Cortex of kidney (tissue), 1 donor: ENCODE results near the gene GPX3.

Source experiments
- DNase-seq: peaks from one replicate; lab custom pipeline; 2025; lab: John Stamatoyannopoulos, UW

GPX3 gene

GRCh38 chr5:151058301-151058700, 37.9 kb downstream of the GPX3 start:
- DNase-seq: no peak

GRCh38 chr5:151058891-151059489, 38.6 kb downstream of the GPX3 start:
- no peak for DNase-seq

DNA sequence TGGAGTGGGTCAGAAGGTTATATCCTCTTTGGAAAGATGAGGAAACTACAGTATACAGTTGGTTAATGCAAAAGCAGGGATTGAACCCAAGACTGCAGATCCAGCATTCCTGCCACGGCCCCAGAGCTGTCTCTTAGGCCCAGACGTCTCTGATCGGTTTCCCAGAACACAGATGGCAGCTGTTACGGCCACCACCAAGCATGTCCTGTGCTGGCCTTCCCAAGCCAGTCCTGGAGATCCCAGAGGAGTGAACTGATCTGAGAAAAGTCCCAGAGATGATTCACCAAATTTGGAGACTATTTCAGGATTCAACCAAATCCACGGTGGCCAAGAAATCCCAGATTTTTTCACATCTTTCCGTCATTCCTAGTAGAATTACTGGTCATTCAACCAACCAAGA, 40.4 kb downstream of the GPX3 start:
- no peak for DNase-seq

DNA sequence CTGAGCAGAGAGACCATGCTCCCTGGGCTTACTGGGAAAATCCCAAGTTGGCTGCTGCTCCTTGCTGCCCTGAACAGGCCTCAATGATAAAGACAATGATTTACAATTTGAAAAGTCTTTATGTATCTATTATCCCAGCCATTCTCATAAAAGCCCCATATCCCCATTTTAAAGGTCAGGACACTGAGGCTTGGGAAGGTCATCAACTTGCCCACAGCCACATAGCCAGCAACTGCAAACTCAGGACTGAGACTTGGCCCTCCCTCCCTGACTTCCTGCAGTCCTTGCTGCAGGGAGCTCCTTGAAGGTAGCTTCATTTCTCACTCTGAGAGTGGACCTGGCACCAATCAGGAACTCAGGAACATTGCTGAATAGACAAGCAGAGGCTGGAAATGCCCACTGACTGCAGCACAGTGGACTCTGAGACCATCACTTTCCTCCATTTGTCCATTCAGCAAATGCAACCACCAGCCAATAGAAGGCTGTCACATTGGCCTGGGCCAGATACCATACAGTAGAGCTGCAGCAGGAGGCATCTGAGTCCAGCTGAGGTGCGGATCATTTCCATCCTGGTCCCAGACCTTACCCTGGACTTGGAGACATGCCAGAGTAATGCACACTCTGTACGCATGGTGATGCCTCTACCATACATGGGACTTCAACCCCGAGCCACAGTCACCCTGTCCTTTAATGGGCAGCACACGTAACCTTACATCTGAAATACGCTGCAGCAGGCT, 42.2 kb downstream of the GPX3 start:
- no peak for DNase-seq

- no peak for DNase-seq
Observed at GRCh38 chr5:151063142-151063989, 43.0 kb downstream of the GPX3 start.

- no peak for DNase-seq
Observed at GRCh38 chr5:151064916-151065499, 44.6 kb downstream of the GPX3 start.

DNA sequence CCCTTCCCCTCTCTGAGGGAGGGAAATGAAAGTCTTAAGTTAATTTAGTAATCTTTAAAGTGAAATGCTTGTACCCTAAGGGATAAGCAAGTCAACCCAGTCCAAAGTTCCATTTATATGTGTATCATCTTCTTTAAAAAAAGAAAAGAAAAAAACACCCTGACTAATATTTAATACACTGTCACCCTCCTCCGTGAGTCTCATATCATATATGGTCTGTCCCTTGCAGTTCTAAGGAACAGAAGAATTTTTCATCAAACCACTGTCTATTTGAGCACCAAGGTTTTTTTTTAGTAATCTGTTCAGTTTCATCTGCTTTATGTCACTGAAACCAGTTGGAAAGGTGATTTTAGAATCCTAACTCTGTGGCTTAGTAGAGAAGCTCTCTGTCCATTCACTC, 45.2 kb downstream of the GPX3 start:
- DNase-seq: no peak

GRCh38 chr5:151066920-151067319, 46.5 kb downstream of the GPX3 start:
- no peak for DNase-seq

DNA sequence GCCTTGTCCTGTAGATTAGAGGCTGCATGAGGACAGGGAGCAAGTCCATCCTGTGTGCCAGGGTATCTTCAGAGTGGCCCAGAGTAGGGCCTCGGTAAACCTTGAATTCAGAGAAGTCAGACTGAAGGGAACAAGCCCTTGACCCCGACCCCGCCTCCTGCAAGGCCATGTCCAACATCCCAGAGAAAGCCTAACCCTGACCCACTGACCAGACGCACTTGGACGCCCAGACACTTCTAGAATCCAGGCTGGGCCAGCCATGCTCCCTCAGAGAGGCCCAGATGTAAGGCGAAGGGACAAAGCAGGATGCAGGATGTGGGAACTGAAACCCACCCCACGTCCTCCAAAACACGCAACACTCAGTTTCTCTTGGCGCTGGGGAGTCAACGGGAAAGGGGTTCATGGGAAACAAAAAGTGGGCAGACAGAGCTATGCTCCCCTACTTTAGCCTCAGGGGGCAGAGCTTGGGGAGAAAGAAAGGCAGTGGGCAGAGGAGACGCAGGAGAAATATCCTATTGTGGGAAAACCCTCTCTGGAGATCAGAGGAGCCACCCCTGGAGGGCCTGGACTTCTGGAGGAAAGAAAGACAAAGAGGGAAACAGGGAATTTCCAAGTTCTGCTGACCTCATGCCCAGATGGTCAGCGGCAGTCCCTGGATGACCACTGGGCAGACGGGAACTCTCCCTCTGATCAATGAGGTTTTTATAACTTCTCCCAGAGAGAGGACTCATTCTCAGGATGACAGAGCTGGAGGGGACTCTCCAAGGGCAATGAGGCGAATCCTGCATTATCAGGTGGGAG, 47.4 kb downstream of the GPX3 start:
- DNase-seq: no peak

DNA sequence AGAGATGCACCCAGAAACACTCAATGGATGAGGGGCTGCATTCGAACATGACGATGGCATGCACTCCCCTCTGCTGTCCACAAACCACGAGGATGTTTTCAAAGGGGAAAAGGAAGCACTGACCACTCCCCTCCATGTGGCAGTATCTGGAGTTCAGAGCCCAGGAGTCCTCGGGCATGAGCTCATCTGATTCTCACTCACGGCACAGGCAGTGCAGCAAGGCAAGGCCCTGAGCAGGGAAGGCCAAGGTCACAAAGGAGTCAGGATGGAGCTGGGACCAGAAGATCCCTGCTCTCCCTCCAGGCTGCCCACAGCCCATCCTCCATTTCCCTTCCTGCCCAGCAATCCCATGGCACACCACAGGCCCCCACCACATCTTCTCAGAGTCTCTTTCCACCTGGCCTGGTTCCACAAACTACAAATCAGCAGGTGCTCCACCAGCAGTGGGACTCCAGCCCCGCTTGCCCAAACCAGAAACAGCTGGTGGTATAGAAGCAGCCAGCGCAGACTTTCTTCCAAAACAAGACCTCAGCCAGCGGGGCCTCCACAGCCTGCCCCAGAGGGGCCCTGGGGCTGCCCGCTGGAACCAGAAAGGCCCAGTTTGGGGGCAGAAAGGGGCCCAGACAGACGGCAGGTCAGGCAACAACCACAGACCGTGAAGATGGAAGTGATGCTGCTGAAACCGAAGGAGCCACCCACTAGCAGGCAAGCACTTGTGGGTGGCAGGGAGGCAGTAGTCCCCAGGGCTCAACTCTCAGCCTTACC, 48.2 kb downstream of the GPX3 start:
- DNase-seq: no peak

- DNase-seq: no peak
Observed at GRCh38 chr5:151070449-151070848, 50.1 kb downstream of the GPX3 start.

- no peak for DNase-seq
Observed at GRCh38 chr5:151071021-151071420, 50.6 kb downstream of the GPX3 start.

DNA sequence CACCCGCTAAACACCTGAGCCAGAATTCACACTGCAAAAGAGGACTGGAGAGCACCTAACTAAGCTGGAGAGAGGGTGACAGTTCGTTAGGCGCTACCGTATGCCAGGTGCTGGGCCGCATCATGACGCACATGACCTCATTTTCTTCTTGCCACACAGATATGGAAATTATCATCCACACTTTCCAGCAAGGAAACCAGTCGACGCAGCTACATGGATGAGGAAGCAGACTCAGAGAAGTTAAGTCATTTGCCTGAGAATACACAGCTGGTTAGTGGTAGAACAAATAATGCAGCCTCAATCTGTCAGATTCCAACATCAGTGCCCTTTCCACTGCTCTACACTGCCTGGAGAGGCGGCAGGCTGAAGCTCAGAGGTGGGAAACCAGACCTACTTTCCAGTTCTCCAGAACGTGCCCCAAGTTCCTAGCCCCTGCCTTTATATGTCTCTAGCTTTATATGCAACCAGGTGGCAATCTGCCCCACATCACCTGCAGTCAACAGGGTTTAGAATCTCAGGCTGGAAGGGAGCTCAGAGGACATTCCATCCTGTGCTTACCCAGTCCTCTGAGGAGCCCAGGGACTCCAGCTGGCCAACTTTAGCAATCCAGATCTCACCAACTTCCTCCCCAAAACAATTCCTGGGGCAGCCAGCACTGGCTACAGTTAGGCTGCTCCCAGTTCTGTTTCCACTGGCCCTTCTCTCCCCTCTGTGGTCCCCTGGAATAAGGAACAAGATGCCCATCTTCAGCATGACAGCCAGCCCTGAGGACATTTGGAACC, 51.6 kb downstream of the GPX3 start:
- no peak for DNase-seq

DNA sequence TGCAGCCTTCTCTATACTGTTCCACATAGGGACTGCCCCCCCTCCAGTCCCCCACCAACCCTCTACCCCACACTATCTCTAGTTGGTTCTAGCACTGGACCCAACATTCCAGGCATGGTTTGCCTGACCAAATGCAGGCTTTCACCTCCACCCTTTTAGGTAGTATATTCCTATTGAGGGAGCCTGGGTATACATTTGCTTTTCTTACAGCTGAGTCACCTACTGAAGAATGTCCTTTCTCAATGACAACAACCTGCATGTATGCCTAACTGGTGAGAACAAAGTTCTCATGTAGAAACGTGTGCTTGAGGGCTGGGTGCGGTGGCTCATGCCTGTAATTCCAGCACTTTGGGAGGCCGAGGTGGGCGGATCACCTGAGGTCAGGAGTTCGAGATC, 52.2 kb downstream of the GPX3 start:
- no peak for DNase-seq

DNA sequence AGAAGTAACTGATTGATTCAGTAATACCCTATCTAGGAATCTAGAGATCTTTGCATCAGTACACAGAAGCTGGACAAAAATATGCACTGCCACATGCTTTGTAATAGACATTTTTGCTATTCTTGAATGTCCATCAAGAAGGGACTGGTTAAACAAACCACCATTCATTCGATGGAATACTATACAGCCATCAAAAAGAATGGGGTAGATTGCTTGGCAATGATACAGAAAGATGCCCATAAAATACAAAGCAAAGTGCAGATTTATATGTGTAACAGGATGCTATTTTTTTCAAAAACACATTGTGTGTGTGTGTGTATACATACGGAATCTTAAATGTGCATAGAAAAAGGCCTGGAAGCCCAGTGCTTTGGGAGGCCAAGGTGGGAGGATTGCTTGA, 52.9 kb downstream of the GPX3 start:
- DNase-seq: no peak

DNA sequence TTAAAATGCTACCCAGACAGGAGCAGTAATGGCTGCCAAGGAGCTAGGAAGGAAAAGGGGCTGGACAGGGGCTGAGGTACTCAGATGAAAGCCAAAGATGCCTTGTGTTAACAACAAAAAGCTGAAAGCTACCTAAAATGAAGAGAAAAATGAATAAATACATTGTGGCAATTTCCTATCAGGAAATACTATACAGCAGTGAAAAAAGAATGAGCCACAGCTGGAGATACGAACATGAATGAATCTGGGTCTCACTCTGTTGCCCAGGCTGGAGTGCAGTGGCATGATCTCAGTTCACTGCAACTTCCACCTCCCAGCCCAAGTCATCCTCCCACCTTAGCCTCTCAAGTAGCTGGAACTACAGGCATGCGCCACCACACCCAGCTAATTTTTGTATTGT, 54.2 kb downstream of the GPX3 start:
- no peak for DNase-seq

GRCh38 chr5:151075698-151076331, 55.4 kb downstream of the GPX3 start:
- no peak for DNase-seq

- DNase-seq: no peak
Observed at GRCh38 chr5:151076616-151077015, 56.2 kb downstream of the GPX3 start.

DNA sequence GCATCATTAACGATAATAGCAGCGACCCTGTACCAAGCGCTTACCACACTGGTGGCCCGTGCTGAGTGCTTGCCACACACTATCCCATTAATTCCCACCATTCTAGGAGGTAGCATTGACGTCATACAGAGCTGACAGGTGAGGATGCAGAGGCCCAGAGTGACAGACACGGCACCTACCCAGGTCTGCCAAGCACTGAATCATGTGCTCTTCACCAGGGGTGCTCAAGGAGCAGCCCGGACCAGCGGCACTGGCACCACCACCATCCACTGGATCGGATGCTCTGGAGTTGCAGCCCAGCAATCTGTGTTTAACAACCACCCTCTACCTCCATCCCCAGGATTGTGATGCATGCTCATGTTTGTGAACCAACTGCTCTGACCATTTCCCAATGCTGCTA, 57.0 kb downstream of the GPX3 start:
- no peak for DNase-seq

- DNase-seq: no peak
Observed at GRCh38 chr5:151077967-151078366, 57.6 kb downstream of the GPX3 start.
